ENCODE results near the gene PTPN20. TPM values are rescaled to one million over a fixed set of nuclear protein-coding genes. Genes with fewer than 3 reads are reported as not detected.

The PTPN20 gene
- total RNA-seq, 1 donor from 2014 or later, result 3.7 TPM

DNA sequence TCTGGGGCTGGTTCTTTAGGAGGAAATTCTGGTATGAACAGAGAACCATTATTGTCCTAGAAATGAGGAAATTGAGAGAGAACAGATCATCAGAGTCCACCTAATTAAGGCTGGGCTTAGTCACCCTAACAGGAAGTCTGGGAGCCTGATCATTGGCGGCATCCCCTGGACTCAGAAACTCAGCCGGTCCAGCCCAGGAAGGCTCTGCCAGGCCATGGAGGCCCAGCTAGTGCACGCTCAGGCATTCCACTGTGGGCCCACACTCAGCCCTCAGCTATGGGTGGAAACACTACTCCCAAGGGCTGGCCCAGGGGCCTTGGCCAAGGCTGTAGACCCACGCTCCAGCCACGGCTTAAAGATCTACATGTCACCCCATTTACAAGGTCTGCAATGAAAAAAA, 109.2 kb downstream of the PTPN20 start:
- no peak overlapping the region for H3K27ac ChIP-seq (ENCODE audit: low read depth, low read length)
- no peak overlapping the region for H3K9ac ChIP-seq (ENCODE audit: low read depth in 1 of 3, low read length in 3 of 3)
- no peak overlapping the region for H3K4me3 ChIP-seq (ENCODE audit: low read length in 3 of 3)
- peaks cover 0 to 5% (median 0%) of the 10 kb centered on the region in 3 donors for H3K27me3 ChIP-seq (ENCODE audit: control insufficient read depth in 3 of 3, insufficient read depth in 3 of 3, low read length in 3 of 3)
- no peaks in the 10 kb centered on the region for H3K9me3 ChIP-seq (ENCODE audit: control insufficient read depth in 3 of 3, low read length in 3 of 3)
- H3K36me3 ChIP-seq (ENCODE audit: control insufficient read depth in 3 of 3, insufficient read depth in 3 of 3, low read length in 3 of 3), result no peaks in the 10 kb centered on the region
- H3K4me1 ChIP-seq (ENCODE audit: control insufficient read depth in 3 of 3, insufficient read depth in 3 of 3, low read length in 3 of 3), result peaks cover 12 to 15% (median 13%) of the 10 kb centered on the region in 3 donors

DNA sequence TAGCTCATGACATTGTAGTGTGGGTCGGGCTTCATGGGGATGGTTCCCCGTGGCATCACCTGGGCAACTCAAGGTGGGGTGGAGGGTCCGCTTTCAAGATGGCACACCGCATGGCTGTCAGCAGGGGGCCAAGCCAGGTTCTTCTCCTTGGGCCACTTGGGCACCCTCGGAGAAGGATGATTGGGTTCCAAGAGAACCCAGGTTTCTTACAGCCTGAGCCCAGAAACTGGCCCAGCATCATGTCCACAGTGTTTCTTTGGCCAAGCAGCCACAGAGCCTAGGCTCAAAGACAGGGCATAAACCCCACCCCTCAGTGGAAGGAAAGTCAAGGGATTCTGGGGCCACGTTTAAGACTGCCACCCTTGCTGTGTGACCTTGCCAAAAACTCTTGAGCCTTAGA, 110.6 kb downstream of the PTPN20 start:
- Histone ChIP-seq H3K4me3 (ENCODE audit: low read length in 3 of 3) (no peak overlapping the region), H3K36me3 (ENCODE audit: control insufficient read depth in 3 of 3, insufficient read depth in 3 of 3, low read length in 3 of 3) (no peaks in the 10 kb centered on the region), H3K4me1 (ENCODE audit: control insufficient read depth in 3 of 3, insufficient read depth in 3 of 3, low read length in 3 of 3) (peaks cover 12 to 16% (median 15%) of the 10 kb centered on the region in 3 donors), H3K27me3 (ENCODE audit: control insufficient read depth in 3 of 3, insufficient read depth in 3 of 3, low read length in 3 of 3) (peaks cover 0 to 3% (median 0%) of the 10 kb centered on the region in 3 donors), H3K9me3 (ENCODE audit: control insufficient read depth in 3 of 3, low read length in 3 of 3) (no peaks in the 10 kb centered on the region), H3K27ac (ENCODE audit: low read depth, low read length) (no peak overlapping the region), H3K9ac (ENCODE audit: low read depth in 1 of 3, low read length in 3 of 3) (no peak overlapping the region)

DNA sequence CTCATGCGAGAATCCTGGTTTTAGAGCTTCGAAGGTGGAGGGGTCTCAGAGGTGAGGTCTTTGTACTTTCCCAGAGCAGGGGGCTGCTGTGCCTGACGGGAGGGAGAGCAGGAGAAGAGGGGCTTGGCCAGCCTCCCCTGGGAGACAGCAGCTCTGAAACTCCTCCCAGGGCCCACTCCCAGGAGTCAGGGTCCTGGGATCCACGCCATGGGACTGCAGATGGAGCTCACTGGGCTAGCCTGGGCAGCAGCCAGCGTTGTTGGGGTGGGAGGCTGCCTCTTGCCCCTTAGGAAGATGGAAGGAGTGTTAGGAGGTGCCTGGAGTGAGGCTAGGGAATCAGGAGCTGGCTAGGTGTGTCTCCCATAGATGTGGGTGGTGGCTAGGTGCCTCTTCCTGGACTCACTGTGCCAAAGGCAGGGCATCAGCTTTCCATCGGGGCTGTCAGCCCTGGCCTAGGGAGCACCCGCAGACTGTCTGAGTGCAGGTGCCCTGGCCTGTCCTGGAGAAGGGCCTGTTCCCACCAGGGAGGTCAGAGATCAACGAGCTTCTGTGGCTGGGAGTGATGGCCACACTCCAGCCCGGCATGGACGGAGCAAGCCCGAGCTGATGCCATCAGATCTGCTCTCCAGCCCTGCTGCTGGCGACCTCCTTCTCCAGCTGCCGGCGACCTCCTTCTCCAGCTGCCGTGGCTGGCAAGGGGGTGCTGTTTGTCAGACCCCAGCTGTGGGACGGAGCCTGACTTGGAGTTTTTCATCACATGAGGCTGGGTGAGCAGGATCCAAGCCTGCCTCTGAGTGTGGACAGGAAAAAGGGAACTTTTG, 111.3 kb downstream of the PTPN20 start:
- H3K36me3 ChIP-seq (ENCODE audit: control insufficient read depth in 3 of 3, insufficient read depth in 3 of 3, low read length in 3 of 3), result no peaks in the 10 kb centered on the region
- H3K9ac ChIP-seq (ENCODE audit: low read depth in 1 of 3, low read length in 3 of 3), result no peak overlapping the region
- H3K27ac ChIP-seq (ENCODE audit: low read depth, low read length), result no peak overlapping the region
- H3K27me3 ChIP-seq (ENCODE audit: control insufficient read depth in 3 of 3, insufficient read depth in 3 of 3, low read length in 3 of 3), result peaks cover 0 to 3% (median 0%) of the 10 kb centered on the region in 3 donors
- peaks cover 12 to 16% (median 15%) of the 10 kb centered on the region in 3 donors for H3K4me1 ChIP-seq (ENCODE audit: control insufficient read depth in 3 of 3, insufficient read depth in 3 of 3, low read length in 3 of 3)
- H3K4me3 ChIP-seq (ENCODE audit: low read length in 3 of 3), result no peak overlapping the region
- H3K9me3 ChIP-seq (ENCODE audit: control insufficient read depth in 3 of 3, low read length in 3 of 3), result no peaks in the 10 kb centered on the region

DNA sequence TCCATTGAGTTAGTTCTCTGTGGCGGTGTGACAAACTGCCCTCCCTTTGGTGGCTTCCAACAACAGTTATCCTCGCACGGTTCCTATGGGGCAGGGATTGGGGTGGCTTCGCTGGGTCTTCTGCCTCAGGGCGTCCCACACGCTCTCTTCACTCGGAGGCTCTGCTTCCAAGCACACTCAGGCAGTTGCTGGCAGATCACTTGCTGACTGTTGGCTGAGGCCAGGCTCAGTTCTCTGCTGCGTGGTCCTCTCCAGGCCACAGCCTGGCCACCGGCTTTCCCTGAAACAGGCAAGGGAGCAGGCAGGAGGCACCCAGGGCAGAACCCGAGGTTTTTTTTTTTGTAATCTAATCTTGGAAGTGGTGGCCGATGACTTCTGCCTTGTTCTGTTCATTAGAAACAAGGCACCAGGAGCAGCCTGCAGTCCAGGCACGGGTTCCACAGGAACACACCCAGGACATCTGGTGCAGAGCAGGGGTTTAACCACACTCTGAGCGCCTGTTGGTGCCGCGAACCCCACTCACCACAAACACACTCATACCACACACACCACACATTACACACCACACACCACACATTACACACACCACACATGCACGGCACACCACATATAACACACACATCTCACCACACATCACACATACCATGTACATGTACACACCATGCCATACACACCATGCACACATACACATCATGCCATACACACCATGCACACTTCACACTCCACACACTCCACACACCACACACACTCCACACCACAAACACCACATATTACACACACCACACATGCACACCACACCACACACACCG, 112.2 kb downstream of the PTPN20 start:
- Histone ChIP-seq H3K9me3 (ENCODE audit: control insufficient read depth in 3 of 3, low read length in 3 of 3) (no peaks in the 10 kb centered on the region), H3K27ac (ENCODE audit: low read depth, low read length) (no peak overlapping the region), H3K4me3 (ENCODE audit: low read length in 3 of 3) (no peak overlapping the region)

DNA sequence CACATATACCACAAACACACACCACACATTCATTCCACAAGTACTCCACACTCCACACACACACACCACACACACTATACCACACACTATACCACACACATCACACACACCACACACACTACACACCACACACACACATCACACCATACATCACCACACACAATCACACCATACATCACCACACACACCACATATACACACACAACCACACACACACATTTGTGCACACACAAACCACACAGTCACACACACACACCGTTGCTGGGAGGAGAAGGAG, 112.8 kb downstream of the PTPN20 start:
- H3K9ac ChIP-seq (ENCODE audit: low read depth in 1 of 3, low read length in 3 of 3), result no peak overlapping the region
- H3K4me1 ChIP-seq (ENCODE audit: control insufficient read depth in 3 of 3, insufficient read depth in 3 of 3, low read length in 3 of 3), result peaks cover 12 to 16% (median 15%) of the 10 kb centered on the region in 3 donors
- H3K4me3 ChIP-seq (ENCODE audit: low read length in 3 of 3), result no peak overlapping the region
- H3K27me3 ChIP-seq (ENCODE audit: control insufficient read depth in 3 of 3, insufficient read depth in 3 of 3, low read length in 3 of 3), result peaks cover 0 to 3% (median 0%) of the 10 kb centered on the region in 3 donors
- H3K36me3 ChIP-seq (ENCODE audit: control insufficient read depth in 3 of 3, insufficient read depth in 3 of 3, low read length in 3 of 3), result no peaks in the 10 kb centered on the region
- no peaks in the 10 kb centered on the region for H3K9me3 ChIP-seq (ENCODE audit: control insufficient read depth in 3 of 3, low read length in 3 of 3)
- no peak overlapping the region for H3K27ac ChIP-seq (ENCODE audit: low read depth, low read length)

More for the DNA sequence above, 112.2 kb downstream of the PTPN20 start:
- Histone ChIP-seq H3K36me3 (ENCODE audit: control insufficient read depth in 3 of 3, insufficient read depth in 3 of 3, low read length in 3 of 3) (no peaks in the 10 kb centered on the region), H3K9ac (ENCODE audit: low read depth in 1 of 3, low read length in 3 of 3) (no peak overlapping the region), H3K4me1 (ENCODE audit: control insufficient read depth in 3 of 3, insufficient read depth in 3 of 3, low read length in 3 of 3) (peaks cover 12 to 16% (median 15%) of the 10 kb centered on the region in 3 donors), H3K27me3 (ENCODE audit: control insufficient read depth in 3 of 3, insufficient read depth in 3 of 3, low read length in 3 of 3) (peaks cover 0 to 3% (median 0%) of the 10 kb centered on the region in 3 donors)

DNA sequence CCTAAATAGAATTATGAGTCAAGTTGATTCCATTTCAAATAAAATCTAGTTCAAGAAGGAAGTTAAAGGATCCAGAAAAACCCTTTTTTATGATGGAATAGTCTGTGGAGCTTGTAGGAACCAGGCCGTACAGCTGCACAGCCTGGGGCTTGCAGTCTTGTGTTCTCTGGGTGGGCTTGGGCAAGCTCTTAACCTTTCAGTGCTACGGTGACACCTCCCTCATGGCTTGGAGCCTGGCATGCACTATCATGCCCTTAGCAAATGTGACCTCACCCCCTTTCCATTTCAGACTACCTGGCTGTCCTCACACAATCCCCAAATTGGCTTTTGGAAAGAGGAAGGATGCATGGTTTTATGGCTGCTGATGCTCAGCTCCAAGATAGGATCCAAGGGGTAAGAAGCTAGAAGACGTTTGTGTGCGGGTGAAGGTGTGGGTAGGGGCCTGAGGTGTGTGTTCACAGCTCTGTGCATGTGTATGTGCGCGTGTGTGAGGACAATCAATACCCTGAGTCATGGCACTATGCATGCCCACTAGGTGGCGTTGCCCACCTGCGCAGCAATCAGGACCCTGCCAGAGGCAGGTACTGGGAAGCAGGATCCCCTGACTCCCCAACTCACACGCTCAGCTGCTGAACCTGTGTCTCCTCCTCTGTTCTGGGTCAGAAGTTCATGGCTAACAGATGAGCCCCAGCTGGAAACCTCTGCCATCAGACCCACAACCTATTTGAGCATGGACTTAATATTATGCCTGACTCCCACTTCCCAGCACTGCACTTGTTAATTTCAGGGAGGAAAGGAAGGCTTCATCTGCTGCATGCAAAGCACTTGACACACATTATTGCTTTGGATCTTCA, 113.4 kb downstream of the PTPN20 start:
- no peak overlapping the region for H3K27ac ChIP-seq (ENCODE audit: low read depth, low read length)

DNA sequence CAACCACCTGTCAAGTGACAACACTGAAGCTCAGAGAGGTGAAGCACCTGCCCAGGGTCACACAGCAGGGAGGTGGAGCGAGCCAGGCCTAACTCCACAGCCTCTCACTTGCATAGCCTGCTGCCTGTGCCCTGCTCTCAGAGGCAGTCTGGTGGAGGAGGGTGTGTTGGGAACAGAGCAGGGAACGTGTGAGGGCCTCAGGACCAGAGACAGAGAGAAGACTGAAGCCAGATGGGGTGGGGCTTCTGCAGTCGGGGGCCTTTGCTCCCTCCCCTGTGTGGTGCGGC, 114.0 kb downstream of the PTPN20 start:
- Histone ChIP-seq H3K9me3 (ENCODE audit: control insufficient read depth in 3 of 3, low read length in 3 of 3) (no peaks in the 10 kb centered on the region), H3K27ac (ENCODE audit: low read depth, low read length) (no peak overlapping the region), H3K9ac (ENCODE audit: low read depth in 1 of 3, low read length in 3 of 3) (no peak overlapping the region), H3K27me3 (ENCODE audit: control insufficient read depth in 3 of 3, insufficient read depth in 3 of 3, low read length in 3 of 3) (peaks cover 0 to 3% (median 0%) of the 10 kb centered on the region in 3 donors), H3K4me3 (ENCODE audit: low read length in 3 of 3) (no peak overlapping the region), H3K4me1 (ENCODE audit: control insufficient read depth in 3 of 3, insufficient read depth in 3 of 3, low read length in 3 of 3) (peaks cover 18% of the 10 kb centered on the region in 3 donors), H3K36me3 (ENCODE audit: control insufficient read depth in 3 of 3, insufficient read depth in 3 of 3, low read length in 3 of 3) (no peaks in the 10 kb centered on the region)

More for the DNA sequence above, 113.4 kb downstream of the PTPN20 start:
- no peaks in the 10 kb centered on the region for H3K36me3 ChIP-seq (ENCODE audit: control insufficient read depth in 3 of 3, insufficient read depth in 3 of 3, low read length in 3 of 3)
- H3K9ac ChIP-seq (ENCODE audit: low read depth in 1 of 3, low read length in 3 of 3), result no peak overlapping the region
- H3K27me3 ChIP-seq (ENCODE audit: control insufficient read depth in 3 of 3, insufficient read depth in 3 of 3, low read length in 3 of 3), result peaks cover 0 to 3% (median 0%) of the 10 kb centered on the region in 3 donors
- H3K9me3 ChIP-seq (ENCODE audit: control insufficient read depth in 3 of 3, low read length in 3 of 3), result no peaks in the 10 kb centered on the region
- H3K4me1 ChIP-seq (ENCODE audit: control insufficient read depth in 3 of 3, insufficient read depth in 3 of 3, low read length in 3 of 3), result peaks cover 12 to 16% (median 15%) of the 10 kb centered on the region in 3 donors
- H3K4me3 ChIP-seq (ENCODE audit: low read length in 3 of 3), result no peak overlapping the region

DNA sequence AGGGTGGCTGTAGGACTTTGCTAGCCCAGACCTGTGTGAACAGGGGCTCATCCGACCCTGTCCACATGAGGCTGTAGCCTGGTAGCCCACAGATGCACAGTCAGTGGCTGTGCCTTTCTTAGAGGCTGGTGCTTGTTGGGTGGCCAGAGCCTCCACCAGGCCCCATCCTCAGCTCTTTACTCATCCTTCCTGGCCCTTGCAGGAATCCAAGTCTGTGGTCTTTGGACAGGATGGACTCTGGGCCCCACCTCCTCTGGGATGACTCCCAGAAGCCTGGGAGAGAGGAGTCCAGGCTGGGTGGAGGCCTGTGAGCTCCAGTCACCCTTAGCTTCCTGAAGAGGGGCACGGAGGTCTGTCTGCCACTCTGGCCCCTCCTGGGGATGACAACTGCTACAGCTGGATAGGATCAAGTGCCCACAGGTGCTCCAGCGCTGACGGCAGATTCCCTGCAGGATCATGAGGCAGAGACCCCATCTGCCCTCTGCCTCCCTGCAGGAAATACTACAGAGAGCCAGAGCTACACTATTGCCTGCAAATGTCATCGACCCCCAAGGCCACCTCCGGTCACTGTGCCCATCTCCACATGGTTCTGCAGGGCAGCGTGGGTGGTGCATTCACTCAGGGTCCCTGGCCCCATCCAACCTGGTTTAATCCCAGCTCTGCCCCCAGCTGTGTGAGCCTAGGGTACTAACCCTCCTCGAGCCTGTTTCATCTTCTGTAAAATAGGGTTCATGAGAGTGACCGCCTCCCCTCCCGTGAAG, 114.5 kb downstream of the PTPN20 start:
- peaks cover 17 to 20% (median 18%) of the 10 kb centered on the region in 3 donors for H3K4me1 ChIP-seq (ENCODE audit: control insufficient read depth in 3 of 3, insufficient read depth in 3 of 3, low read length in 3 of 3)
- no peaks in the 10 kb centered on the region for H3K9me3 ChIP-seq (ENCODE audit: control insufficient read depth in 3 of 3, low read length in 3 of 3)
- no peaks in the 10 kb centered on the region for H3K36me3 ChIP-seq (ENCODE audit: control insufficient read depth in 3 of 3, insufficient read depth in 3 of 3, low read length in 3 of 3)
- H3K9ac ChIP-seq (ENCODE audit: low read depth in 1 of 3, low read length in 3 of 3), result no peak overlapping the region
- H3K27ac ChIP-seq (ENCODE audit: low read depth, low read length), result no peak overlapping the region
- H3K27me3 ChIP-seq (ENCODE audit: control insufficient read depth in 3 of 3, insufficient read depth in 3 of 3, low read length in 3 of 3), result peaks cover 0 to 3% (median 0%) of the 10 kb centered on the region in 3 donors
- no peak overlapping the region for H3K4me3 ChIP-seq (ENCODE audit: low read length in 3 of 3)

All from skeletal muscle tissue (tissue), 4 donors.